Measurements from ENCODE around the gene NFYA. TPM values are rescaled to one million over a fixed set of nuclear protein-coding genes. Genes with fewer than 3 reads are reported as not detected.
A peak's percentile ranks its signal among the peaks of the same experiment; 100 is the strongest.

NFYA gene
- total RNA-seq, 1 donor from 2014 or later = 9.5 TPM

DNA sequence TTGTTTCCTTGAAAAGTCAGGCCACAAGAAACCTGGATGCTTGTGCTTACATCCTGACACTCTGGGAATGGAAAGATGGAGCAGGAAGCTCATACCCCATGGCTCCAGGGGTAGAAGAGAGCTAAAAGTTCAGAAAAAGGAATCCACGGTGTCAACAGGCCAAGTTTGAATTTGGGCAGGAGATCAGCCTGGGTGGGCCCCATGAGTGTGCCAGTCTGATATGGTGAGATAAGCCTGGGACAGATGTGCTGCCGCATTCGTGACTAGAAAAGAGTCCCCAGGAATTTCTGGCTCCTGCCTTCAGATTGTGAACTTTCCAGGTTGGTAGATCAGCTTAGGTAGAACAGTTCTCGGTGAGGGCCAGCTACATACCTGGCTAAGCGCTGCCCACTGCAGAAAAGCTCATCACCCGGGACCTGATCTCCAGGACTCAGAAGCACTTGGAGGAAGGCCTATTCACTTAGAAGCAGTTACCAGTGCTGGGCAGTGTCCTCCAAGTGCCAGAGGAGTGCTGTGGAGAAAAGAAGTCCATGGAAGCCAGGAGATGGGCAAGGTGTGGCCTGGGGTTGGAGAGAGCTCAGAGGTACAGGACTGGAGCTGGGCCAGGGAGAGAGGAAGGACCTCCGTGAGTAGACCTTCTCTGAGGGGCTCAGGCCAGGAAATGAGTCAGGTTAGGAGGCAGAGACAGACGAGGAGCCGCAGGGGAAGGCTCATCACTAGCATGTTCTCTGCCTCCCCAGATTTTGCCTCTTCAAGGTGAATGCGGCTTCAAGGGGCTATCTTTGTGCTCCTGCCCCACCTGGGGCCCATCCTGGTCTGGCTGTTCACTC is 30.3 kb upstream of the NFYA start, which contains the start of gene TSPO2:
Gene TSPO2 (plus strand): TSS at position 242 of the 830 bp plus-strand sequence. CDS start 519 bp downstream, at position 761.
- ATAC-seq (ENCODE audit: poor library complexity) (no peak), DNase-seq (no peak)
- intact Hi-C loops (cut with DNase I) = no loop called here

DNA sequence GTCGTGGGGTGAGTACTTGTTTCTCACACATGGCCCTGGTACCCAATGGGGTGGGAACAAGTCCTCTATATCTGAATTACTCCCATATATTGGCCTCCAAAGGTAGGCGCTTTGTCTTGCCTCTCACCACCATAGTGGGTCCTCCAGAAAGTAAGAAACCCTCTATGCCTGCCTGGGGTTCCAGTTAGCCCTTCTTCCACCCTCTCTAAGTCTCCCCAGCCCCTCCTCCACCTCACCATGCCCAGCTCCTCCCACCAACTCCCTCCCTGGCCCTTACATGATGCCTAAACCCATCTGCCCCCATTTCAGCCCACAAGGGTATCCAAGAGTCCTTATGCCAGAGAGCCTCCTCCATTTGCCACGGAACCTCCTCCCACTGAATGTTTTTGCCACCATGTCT is 29.6 kb upstream of the NFYA start:
- ATAC-seq (ENCODE audit: poor library complexity) = no peak
- no peak for DNase-seq
- intact Hi-C loops (cut with DNase I) = no loop called here

DNA sequence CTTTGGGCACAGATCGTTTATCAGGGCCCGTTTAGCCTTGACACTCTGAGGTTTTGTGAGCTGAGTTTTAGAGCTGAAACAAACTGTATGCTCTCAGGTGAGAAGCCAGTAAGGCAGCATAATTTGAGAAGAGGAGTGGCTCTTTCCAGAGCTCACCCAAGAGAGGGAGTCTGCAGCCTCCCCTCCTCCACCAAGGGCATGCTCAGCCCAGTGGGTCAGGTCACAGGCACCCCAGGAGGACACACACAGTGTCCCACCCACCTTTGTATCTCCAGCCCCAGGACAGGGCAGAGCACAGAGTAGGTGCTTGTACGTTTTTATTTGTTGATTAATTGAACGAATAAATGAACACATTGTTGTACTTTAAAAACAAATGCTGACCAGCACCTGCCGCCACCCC is 27.1 kb upstream of the NFYA start:
- ATAC-seq (ENCODE audit: poor library complexity) (no peak), DNase-seq (no peak)
- intact Hi-C loops (cut with DNase I) = no loop called here

DNA sequence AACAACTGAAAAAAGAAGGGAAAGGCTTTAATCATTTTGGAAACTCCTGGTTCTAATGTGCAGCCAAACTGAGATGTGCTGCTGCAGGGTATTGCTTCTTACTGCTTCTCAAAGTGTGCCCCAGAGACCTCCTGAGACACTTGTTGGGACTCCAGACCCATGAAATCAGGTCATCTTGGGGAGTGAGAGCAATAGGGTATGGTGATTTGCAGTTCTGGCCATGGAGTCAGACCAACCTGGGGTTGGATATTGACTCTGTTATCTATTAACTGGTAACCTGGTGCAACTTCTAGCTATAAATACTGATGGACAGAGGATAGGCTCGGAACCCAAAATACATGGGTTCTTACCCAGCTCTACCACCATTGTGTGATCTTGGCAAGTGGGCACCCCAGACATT is 26.7 kb upstream of the NFYA start:
- DNase-seq (no peak), ATAC-seq (ENCODE audit: poor library complexity) (no peak)
- intact Hi-C loops (cut with DNase I) = no loop called here

DNA sequence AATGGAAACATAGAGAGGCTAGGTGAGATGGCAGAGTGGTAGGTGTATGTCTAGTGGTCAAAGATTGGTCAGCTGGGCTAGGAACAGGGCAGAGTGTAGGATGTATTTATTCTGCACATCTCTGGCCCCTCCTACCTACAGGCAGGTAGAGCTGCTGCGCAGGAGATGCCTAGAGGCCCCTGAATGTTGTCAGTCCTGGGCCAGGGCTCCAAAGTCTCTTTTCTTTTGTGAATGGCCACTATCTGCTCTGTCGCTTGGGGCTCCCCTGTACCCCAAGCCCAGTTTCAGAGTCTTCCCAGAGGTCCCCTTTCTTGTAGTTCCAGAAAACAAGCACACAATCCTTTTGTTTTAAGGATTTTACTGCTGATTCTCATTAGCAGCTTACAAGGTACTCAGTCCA is 25.5 kb upstream of the NFYA start:
- intact Hi-C loops (cut with DNase I) = no loop called here
- DNase-seq (no peak), ATAC-seq (ENCODE audit: poor library complexity) (no peak)

DNA sequence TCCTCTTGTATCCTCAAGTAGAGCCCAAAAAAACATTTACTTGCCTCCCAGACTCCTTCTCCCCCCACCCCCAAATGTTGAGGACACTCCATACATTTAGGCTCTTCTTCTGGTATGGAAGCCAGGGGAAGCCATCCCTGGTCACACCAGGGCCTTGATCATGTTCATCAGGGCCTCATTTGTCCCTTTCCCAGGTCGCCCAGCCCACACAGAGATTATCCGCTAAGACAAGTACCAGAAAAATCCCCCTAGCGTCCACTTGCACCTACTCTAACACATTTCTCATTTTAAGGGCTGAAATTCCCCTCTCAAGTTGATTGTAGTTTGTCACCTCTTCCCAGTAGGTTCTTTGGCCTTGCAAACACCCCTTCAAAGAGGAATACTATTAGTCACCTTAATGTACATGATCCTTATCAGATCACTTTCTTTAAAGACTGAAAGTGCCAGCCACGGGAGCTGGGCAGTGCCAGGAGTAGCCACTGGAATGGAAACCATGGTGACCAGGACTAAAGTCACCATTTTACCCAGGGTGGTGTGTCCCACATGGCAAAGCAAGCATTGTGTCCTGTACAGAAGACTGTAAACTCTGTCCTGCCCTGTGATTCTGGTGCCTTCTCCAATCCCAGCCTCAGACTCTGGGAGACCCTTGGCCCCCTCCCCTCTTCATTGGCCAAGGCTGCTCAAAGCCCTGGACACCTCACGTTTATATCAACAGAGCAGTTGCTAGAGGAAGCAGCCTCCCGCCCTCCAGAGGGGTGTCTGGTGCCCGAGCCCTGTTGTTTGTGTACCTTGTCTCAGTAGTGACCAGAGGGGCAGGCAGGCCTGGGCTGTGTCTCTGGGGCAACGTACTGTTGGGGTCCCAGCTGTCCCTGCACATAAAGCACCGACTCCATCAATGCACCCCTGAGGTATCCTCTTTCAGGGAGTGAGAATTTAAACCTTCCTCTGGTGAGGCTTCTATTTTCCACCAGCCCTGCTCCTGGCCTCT is 24.7 kb upstream of the NFYA start:
- ATAC-seq (ENCODE audit: poor library complexity) = no peak
- no peak for DNase-seq
- intact Hi-C loops (cut with DNase I) = no loop called here

DNA sequence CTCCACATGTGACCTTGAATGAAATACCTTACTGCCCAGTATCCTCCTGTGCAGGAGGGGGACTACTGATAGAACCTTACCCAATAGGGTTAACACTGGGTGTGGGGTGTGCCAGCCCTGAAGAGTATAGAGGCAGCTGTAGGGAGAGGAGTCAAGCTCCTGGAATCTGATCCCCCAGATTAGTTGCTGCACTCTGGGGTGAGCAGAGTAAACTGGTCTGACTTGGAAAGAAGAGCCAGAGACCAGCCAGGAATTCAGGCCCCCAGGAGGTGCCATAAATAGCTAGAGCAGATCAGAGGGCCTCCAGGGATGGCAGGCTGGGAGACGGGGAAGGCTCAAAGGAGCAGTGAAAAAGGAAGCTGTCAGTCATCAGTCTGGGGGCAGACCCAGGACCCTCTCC is 23.3 kb upstream of the NFYA start:
- intact Hi-C loops (cut with DNase I) = no loop called here
- ATAC-seq (ENCODE audit: poor library complexity) (peak; percentile 9), DNase-seq (no peak)

DNA sequence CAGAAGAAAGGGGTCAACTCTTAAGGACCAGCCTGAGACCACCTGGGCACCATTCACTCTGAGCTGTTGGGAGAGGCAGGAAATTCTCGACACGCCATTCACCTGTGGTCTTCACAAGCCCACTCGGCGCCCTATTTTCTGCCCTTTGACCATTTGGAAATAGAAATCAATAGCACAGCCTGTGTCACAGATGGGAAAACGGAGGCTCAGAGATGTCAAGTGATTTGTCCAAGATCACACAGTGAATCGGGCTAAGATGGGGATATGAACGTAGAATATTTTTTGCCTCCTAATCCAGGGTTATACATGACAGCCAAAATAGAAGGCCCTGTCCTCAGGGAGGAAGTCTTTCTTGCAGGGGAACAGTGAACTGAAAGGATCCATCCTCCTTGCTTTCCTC is 22.8 kb upstream of the NFYA start:
- intact Hi-C loops (cut with DNase I) = no loop called here
- ATAC-seq (ENCODE audit: poor library complexity) (no peak), DNase-seq (no peak)

DNA sequence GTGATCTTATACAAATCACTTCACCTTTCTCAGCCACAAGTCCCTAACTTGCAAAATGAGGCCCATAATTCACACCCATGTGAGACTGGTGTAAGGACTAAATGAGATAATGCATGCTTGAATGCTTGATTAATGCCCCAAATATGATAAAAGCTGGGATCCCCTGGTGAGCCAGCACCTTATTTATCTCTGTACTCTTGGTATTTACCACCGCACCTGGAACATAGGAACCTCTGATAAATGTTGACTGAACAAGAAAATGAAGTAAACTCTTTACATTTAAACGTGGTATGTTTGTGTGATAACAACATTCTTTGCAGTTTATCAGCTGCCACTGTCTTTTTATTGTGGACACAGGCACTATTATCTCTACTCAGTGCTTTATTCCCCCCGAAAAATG is 22.2 kb upstream of the NFYA start:
- DNase-seq (no peak), ATAC-seq (ENCODE audit: poor library complexity) (no peak)
- intact Hi-C loops (cut with DNase I) = no loop called here

DNA sequence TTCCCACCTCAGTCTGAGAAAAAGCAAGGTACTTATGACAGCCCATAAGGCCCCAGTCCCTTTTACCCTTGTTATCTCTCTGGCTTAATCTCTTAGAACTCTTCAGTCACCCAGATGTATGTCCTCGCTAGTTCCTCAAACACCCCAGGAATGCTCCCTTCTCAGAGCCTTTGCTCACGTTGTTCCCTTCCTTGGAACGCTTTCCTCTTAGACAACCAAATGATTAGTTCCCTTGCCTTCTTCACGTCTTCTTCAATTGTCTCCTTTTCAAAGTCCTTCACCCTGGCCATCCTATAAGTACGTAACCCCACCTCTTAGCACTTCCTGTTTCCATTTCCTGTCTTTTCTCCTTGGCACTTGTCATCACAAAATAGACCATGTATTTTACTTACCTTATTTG is 20.9 kb upstream of the NFYA start:
- no peak for ATAC-seq (ENCODE audit: poor library complexity)
- intact Hi-C loops (cut with DNase I) = no loop called here
- DNase-seq = no peak

DNA sequence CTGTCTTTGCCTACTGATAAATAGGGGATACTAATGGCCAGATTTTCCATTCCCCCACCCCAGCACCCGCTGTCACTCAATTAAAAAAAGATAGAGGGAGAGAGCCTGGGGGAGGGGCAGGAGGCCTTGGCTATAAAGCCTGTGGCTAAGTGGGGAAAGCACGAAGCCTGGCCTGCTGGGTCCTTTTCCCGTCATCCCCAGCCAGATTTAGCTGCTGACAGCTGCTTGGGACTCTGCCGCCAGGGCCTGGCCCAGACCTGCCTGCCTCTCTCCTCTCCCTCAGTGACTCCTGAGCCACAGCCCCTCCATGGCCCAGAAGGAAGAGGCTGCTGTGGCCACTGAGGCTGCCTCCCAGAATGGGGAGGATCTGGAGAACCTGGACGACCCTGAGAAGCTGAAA is 19.7 kb upstream of the NFYA start, which contains the start of gene APOBEC2:
Gene APOBEC2 (plus strand): TSS at position 162 of the 400 bp plus-strand sequence. CDS start 146 bp downstream, at position 308.
- intact Hi-C loops (cut with DNase I) = no loop called here
- peak; percentile 87 for DNase-seq
- ATAC-seq (ENCODE audit: poor library complexity) = peak; percentile 86

DNA sequence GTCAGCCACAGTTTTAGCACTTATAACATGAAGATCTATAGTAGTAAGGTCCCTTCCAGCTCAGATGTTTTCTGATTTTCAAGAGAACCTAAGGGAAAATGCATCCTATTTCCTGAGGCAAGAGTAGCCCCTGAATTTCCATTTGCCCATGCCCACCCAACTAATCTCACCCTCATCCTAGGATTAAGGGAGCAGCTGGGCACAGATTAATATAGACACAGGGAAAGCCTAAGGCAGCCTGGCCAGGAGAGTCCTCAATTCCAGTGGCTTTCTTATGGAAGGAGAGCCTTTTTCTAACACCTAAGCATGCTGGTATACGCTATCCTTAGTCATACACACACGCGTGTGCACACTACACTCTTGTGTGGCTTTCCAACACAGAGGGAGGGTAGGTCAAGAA is 18.3 kb upstream of the NFYA start:
- DNase-seq (no peak), ATAC-seq (ENCODE audit: poor library complexity) (no peak)
- intact Hi-C loops (cut with DNase I) = no loop called here

DNA sequence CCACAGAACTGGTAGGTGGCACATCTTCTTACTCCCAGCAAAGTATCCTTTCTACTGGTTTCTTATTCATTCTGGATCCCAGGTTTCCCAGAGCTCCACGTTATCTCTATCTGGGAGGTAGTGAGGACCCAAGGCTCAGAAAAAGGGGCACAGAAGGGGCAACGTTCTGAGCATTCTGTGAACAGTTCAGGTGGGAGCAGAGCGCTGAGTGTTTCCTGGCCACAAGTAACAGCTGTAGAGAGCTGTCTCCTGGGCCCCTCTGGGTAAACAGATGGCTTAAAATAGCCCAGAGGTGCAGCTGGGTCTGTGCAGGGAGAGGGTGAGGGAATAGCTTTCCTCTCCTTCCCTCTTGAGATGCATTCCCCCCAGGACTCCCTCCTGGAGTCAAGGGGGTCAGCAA is 17.6 kb upstream of the NFYA start:
- DNase-seq (no peak), ATAC-seq (ENCODE audit: poor library complexity) (peak; percentile 67)

DNA sequence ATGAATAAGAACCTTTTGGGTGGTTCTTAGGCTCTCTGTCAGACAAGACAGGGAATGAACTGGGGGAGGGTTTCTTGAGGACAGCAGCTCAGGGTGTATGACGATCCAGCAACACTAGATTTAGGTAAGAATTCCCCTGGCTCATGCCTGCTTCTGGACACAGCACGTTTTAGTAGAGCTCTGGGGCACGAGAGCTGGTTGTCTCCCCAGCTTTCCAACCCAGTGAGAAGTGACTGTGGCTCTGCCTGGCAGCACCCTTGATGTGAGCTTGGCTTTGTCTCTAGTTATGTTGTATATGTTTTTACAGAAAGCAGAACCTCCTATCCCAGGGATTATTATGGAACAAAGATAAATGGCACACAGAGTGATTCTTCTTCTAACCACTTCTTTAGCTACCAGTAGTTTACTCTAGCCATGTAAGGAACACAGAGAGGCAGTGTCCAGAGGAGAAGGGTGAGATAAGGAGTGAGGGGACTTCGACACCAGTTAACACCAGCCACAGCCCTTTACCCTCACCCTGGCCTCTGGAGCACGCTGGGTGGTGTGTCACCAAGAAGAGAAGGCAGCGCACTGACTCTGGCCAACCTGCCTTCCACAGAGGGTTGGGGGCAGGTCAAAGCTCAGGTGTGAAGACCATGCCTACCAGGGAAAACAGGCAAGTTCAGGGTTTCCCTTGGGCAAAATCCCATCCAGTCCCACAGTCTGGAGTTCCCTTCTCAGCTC is 15.8 kb upstream of the NFYA start:
- no peak for ATAC-seq (ENCODE audit: poor library complexity)
- DNase-seq = no peak
- intact Hi-C loops (cut with DNase I) = no loop called here

More for the DNA sequence above, 17.6 kb upstream of the NFYA start:
- intact Hi-C loops (cut with DNase I) = no loop called here

DNA sequence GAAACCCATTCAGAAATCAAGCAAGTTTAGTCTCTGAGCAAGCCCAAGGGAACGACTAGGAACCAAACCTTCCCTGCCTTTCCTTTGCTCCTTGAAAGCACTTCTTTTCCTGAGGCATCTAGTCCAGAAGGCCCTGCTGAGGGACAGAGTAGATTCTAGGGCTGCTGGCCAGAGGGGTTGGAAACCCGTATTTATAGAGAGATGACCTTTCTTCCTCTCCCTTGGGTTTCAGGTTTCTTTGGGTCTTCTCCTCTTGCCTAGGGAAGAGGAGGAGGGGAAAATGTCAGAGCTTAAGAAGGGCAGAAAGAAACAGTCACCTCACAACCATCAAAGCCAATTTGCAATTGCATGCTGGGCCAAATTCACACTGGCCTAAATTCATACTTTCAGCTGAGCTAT is 14.0 kb upstream of the NFYA start:
- DNase-seq (no peak), ATAC-seq (ENCODE audit: poor library complexity) (no peak)
- intact Hi-C loops (cut with DNase I) = no loop called here

DNA sequence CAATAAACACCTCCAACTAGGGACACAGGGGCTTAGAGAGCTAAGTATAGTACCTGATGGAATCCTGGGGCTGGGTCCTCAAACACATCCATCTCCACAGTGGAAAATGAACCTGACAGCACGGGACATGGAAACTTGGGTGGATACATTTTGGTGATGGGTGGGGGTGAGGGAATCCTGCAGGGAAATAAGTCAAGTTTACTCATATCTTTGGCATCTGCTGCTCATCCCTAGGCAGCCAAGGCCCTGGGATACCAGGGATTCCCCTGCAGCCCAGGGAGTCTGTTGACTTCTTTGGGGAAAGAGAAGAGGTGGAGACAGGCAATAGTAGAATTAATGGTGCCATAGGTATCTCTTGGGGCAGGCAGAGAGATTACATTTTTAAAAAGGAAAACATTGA is 13.2 kb upstream of the NFYA start:
- ATAC-seq (ENCODE audit: poor library complexity) = no peak
- intact Hi-C loops (cut with DNase I) = no loop called here
- DNase-seq = no peak

DNA sequence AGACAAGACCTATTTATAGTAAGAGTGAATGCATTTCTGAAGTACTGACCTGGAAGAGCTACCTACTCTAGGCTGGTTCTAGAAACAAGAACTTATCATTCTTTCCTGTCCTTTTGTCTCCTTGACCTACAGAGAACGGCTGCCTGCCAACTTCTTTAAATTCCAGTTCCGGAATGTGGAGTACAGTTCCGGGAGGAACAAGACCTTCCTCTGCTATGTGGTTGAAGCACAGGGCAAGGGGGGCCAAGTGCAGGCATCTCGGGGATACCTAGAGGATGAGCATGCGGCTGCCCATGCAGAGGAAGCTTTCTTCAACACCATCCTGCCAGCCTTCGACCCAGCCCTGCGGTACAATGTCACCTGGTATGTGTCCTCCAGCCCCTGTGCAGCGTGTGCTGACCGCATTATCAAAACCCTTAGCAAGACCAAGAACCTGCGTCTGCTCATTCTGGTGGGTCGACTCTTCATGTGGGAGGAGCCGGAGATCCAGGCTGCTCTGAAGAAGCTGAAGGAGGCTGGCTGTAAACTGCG is 11.5 kb upstream of the NFYA start:
- intact Hi-C loops (cut with DNase I) = loop anchor here (10.0 kb wide), 1 partner anchor 56 kb away; no protein-coding TSS in a partner anchor
- ATAC-seq (ENCODE audit: poor library complexity) (peak; percentile 34), DNase-seq (no peak)

DNA sequence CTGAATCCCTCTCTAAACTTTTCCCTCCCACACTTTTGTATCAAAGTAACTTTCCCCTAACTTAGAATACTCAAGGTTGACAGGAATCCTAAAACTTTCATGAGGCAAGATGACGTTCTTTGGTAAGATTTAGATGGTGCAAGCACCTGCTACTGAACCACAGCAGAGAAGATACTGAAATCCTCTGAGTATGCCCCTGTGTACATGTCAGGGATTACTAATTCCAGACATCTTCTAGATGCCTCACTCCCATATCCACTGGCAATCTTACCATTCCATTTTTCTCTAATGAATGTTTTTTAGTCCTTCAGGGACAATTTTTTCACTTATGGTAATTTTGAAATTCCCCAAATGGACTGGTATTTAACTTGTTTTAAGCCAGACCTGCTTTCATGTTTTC is 10.7 kb upstream of the NFYA start:
- ATAC-seq (ENCODE audit: poor library complexity) = no peak
- intact Hi-C loops (cut with DNase I) = loop anchor here (10.0 kb wide), 1 partner anchor 57 kb away; no protein-coding TSS in a partner anchor
- no peak for DNase-seq

Measured in Right ventricle myocardium superior (tissue), 1 donor.